OCI-M1 (cell line): ENCODE measurements around the gene ZEB2.

Source experiments
- DNase-seq: peaks from one replicate; lab custom pipeline; 2025; lab: John Stamatoyannopoulos, UW

ZEB2 gene

DNA sequence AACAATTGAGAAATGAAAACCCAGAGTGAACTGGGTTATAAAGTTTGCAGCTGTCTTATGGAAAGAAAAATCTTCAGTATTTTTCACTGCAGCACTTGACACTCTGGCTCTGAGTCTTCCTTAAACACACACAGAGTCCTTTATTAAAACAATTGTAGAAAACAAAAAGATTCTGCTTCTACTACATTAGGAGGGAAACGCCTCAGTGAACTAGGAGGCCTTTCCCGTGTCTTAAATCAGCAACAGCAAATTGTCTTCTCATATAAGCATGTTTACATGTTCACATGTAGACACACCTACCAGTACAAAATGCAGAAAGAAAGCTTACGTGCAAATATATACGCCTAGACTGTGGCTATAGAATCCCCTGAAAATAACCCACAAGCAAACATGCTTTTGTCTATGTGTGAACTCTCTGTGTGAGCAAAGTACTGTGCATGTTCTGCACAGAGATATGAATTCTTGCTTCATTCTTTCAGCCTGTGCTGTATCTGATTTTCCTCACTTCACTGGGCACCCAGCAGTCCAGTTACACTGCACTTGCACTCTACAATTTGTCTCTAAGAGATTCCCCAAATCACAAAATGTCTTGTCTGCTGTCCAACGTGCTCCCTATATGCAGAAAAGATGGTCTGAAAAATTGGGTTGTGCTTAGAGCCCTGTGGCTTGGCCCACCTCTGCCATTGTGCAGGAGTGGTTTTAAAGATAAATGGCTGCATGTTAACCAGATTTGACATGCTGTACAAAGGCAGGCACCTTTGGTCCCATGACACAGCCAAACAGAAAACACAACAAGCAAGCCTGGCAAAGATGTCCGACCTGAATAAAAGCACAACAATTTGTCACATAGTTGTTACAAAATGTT, 24.5 kb downstream of the ZEB2 start:
- DNase-seq = peak; percentile 52

DNA sequence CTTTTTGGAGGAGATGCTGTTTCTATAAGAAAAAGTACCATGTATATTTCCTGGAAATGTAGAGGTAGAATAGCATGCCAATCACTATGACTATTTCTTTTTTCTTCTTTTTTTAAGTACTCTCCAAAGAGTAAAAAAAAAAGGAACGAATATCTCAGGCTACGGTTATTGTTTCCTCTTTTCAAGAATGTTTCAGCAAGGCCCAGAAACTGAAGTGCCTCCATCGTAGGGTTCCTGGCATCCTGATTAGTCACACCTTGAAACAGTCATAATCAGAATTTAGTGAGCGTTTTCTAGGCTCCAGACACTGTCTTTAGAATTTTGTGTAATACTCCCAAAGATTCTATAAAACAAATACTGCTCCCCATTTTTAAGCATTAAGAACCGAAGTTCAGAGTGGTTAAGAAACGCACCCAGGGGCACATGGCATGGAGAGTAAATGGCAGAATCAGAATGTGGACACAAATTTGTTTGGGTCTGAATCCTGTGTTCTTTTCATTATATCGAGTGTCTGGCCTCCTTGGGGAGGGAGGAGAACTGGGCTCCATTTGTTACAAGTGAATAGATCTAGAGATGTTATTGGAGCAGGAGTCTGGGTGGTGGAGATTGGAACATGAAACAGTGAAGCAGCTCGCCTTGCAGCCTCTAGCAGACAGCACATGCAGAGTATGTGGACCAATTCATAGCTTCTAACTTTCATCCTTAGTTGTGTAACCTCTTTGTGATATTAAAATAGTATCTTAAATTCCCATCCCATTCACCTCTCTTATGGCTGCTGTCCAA, 26.7 kb downstream of the ZEB2 start:
- peak; percentile 54 for DNase-seq

DNA sequence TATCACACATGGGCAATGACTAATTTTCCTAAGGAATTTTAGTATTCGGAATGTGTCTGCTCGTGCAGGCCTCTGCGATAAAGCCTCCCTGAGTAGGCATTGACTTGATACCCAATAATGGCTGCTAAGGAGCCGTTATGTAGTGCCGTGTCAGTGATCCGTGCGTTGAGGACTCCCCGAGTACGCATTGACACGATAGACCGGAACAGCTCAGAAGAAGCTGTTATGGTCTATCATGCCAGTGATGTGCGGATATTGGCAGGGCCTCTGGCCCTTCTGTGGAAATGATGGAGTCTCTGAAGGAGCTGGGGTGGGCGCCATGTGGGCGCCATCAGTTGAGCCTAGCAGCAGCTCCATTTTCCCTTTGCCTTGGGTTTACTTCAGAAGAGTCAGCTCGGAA, 29.1 kb downstream of the ZEB2 start:
- no peak for DNase-seq

DNA sequence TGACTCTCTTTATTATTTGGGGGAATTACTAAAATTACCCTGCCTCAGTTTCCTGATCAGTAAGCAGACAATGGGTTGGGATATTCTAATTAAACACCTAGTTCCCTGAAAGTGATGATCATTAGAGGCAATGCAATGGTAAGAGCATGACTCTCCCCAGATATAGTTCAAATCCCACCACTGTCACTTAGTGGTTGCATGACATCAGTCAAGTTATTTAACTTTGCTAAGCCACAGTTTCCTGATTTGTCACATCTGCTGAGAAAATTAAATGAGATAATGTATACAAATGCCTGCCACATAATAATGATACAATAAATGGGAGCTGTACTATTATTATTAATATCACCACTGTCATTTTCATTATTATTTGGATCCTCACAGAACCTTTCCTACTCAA, 29.9 kb downstream of the ZEB2 start:
- no peak for DNase-seq

DNA sequence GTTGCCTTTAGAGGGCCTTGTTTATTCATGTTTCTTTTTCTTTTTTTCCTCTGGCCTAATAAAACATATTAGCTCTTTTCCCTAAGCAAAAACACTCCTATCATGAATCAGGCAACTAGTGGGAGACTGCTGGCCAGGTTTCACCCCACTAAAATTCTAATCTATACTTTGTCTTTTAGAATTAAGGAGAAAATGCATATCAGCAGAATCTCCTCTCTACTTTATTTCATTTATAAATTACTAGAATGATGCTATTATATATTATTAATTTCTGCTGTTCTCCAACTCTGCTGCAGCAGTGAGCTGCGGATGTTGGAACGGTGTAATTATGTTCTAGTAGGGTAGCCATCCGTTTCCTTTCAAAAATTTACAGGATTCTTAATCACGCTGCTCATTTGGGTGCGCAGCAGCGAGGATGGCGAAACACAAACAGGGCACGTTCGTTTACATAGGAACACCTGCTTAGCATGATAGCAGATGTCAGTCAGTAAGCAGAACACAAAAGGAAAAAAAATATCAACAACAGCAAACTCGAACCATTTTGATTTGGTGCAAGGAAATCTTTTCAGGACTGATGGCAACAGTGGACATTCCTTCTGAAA, 30.5 kb downstream of the ZEB2 start:
- no peak for DNase-seq

DNA sequence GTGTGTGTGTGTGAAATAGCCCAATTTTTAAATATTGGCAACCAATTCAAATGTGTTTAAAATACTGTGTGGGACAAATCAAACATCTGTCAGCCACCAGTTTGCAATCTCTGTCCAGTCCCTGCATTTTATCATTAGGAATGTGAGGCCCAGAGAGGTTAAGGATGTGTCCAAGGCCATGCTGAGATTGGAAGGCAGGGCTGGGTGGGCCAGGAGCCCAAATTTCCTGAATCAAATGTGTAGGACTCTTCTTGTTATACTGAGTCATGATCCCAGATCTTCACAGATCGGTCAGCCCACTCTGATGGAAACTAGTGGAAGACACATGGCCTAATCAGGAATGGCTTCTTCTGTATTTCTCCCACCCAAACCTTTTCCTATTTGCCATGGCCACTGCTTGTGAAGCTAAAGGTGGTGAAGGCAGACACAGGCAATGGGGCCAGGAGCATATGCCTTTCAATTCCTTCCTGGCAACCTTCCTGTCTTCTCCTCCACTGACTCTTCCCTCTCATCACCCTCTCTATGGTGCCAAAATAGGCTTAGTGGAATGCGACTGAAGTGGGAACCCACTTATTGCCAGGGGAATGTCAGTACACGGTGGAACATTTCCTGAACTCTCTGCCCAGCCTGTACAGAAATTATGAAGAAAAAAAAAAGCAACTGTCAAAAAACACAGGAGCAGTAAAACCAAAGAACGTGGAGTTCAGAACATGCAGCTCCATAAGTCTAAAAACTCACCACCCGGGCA, 35.5 kb downstream of the ZEB2 start:
- DNase-seq = no peak

DNA sequence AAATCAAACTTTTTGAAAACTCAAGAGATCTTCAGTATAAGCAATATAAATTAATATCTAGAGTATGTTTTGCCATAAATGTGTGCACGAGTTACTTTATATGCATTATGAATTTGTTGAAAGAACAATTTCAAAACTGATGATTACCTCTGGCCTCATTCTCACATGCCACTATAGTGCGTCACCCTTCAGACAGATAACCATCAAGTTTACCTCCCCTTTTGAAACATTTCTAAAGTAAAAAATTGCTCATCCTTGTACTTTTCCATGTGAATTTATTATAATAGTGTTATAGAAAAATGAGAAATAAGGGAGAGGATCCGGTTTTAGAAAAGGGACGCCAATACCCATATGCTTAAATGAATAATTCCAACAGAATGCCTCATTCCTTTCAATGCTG, 38.3 kb downstream of the ZEB2 start:
- DNase-seq = no peak

DNA sequence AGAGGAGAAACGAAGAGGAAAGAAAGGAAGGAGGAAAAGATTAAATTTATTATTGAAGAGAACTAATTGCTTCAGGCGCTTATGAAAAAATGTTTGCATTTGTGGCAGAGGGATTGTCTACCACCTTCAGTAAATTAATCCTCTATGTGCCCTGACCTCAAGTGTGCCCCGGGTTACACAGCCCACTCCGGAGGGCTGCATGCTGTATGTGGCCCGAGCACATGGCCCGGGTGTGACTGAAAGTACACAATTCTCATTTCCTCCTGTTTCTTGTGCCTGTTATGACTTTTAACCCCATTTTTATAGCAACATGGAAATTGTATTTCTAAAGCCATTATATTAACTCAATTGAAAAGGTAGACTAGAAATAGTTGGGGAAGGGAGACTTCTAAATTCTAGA, 38.8 kb downstream of the ZEB2 start:
- no peak for DNase-seq

DNA sequence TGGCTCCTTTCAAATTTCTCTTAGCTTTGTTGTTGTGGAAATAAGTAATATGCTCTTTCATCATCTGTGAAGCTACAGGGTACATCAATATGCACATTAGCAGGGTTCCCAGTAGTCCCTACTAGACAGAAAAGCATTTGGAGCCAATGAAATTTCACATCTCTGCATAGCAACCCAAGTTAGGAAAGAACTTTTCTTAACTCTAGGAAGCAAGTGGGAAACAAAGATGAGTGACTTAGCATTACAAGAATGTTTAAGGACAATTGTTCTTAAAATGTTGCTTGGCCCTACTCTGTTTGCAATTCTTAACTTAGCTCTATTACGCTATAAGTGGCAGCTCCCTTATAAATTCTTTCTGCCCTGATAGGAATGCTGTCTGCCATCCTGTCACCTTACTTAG, 39.6 kb downstream of the ZEB2 start:
- DNase-seq = no peak

DNA sequence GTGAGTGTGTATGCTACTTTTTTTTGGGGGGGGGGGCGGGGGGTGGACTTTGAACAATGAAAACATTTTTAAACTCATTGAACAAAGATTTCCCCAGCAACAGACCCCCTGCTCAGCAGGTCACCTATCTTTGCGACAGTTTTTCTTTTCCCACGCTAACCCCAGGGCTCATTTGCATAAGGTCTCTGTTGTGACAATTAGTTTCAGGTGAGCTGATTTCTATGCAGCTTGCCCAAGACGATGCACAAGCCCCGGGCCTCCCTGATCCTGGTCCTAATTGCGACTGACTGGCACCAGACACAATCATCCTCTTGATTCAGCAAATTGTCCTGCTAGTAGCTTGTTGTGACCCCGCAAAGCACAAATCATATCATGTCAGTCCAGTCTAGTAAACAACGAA, 40.3 kb downstream of the ZEB2 start:
- no peak for DNase-seq

DNA sequence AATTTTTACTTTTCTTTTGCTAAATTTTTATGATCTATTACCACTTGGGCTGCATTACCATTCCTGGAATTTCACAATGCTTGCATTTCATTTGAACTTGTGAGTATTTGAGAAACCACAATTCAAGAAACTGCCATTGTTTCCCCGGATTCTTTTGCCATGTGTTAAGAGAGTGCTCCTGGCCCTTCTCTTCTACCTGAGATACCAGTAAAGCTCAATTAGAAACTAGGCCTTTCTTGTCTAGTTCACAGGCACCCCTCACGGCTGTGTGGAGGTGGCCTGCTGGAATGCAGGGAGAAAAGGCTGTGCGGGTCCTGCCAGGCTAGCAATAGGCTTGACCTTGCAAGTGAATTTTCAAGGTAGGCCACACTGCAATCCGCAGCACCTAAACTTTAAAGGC, 40.8 kb downstream of the ZEB2 start:
- DNase-seq = no peak

DNA sequence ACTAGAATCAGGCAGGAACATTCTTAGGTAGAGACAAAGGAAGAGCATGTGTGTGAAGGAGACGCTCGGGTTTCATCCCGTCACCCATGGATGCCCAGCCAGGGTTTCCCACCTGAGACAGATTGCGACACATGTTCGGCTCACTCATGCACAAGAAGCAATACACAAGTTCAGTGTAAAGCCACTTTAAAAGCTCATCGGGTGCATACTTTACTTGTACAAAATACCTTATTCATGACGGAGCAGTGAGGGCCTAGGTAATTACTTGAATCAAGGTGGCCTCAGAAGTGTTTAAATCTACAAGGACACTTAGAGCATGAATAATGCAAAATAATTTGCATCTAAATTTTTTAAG, 42.0 kb downstream of the ZEB2 start:
- DNase-seq = no peak

DNA sequence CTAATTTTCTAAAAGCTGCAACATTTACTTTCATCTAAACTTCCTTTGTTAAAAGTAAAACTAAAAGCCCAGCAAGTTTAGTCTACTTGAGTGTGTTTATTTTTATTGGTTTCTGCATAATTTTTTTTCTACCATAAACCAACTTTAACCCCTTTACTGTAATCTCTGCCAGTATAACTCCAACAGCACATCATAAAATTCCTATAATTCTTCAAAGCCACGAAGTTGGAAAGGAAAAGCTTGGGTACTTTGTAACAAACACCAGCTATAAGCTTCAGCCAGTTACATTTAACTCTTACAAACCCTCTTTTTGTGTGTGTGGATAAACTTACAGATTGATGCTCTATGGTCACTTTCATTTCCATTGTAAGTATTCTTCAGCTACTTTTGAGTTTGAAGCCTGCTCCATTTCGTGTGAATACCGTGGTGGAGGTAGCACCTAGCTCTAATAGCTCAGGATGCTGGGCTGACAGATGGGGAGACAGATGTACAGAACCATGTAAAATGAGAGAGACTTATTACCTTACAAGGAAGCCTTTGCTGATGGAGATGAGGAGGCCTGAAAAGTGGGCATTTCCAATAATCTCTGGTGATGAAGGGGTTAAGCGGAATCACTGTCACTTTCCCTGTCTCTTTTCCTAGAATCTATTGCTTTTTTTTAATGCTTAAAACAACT, 42.5 kb downstream of the ZEB2 start:
- no peak for DNase-seq

DNA sequence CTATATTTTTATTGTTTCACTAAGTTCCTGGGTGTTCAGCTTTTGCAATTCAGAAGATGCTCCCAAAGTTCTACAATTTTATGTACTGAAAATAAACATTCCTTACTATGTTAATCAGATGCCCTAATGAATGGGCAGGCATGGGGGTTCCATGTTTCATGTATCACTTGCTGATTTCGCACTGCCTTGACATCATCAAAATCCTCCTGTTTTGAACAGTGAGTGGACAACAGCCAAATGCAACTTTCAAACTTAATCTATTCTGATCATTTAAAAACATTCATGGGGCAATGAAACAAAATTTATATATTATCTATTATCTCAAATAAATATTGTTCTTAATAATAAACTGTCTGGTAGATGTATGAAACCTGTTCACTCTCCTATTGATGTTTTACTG, 43.2 kb downstream of the ZEB2 start:
- DNase-seq = no peak

DNA sequence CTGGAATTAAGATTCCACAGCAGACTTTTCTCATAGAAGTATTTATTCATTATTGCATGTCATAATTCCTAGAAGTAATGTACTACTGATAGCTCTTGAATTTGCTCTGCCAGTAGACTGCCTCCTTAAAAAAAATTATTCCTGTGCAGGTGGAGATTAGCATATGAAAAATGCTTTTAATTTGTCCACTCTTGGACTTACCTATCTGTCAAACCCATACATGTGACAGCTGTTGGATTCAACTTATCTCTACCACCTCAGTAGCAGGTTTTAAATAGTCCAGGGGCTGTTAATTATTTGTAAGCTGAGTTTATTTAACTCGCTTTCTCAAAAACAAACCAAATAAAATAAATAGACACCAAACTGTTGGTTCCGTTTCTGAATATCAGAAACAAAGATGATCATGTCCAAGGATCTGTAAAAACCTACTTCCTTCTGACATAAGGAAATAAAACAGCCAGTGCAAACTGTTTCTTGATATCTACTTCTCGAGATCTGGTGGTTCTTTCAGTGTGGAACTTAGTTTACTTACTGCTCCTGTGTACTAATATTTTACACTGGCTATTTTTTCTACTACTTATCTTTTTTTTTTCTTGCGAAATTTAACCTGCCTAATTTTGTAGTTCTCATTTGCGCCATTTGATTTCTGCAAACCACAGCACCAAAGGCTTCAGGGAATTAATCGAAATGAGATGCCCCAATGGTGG, 44.2 kb downstream of the ZEB2 start:
- no peak for DNase-seq

DNA sequence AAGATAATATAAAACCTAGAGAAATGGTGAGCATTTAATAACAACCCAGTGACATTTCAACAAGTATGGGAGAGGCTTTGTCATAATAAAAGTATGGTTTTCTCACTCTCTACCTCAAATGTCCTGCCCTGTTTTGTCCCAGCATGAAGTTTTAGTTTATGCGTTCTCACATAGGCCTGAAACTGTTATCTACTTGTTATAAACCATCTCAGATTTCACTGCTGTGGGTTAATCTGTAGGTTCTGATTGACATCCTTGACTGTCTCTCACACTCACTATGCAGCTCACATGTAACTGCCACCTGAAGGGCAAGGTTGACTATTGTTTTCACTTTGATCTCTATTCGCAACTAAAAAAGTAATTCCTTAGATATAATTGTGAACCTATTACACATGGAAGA, 44.9 kb downstream of the ZEB2 start:
- DNase-seq = no peak

DNA sequence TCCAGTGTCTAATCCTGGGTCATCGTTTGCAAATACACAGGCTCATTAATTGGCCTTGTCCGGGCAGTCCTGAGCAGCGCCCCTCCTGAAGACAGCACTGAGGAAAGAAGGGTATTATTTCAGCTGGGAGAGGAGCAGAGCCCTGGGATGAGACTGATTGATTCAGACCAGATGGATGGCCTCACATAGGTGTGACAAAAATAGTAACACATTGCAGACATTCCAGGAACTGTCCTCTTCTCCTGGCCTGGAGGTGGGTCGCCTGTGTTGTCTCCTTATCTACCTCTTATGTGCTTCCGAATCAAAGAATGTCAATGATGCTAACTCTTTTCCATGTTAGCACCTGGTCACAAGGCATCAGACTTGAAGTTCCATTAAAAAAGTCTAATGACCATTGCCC, 45.9 kb downstream of the ZEB2 start:
- no peak for DNase-seq

DNA sequence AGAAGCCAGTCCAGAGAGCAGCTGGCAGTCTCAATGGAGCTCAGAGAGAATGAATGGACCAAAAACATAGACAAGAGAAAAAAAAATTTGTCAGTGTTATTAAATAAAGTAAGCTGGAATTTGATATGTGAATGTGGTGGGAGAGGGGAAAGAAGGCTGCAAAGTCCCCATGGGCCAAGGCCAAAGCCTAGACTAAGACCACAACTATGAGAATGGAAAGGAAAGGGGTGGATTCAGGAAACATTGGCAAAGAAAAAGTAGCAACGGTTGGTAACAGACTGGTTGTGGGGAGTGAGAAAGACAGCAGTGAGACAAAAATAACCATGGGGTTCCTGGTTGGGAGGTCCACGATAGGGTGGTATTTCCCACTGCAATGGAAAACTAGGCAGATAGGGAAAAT, 47.0 kb downstream of the ZEB2 start:
- DNase-seq = no peak

DNA sequence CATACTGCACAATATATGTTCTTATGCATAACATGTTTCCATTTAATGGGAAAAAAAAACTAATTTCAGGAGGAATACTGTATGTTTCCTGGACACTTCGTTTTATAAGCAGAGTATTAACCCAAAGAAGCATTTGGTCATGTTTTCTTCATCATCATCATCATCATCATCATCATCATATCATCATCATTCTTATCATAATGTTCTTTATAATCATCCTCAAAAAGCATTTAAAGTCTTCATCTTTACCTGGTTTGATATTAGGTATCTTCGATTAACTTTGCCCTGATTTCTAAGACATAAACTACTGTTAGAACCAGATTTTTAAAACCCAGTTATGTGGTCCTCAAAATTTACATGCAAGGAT, 47.9 kb downstream of the ZEB2 start:
- no peak for DNase-seq

DNA sequence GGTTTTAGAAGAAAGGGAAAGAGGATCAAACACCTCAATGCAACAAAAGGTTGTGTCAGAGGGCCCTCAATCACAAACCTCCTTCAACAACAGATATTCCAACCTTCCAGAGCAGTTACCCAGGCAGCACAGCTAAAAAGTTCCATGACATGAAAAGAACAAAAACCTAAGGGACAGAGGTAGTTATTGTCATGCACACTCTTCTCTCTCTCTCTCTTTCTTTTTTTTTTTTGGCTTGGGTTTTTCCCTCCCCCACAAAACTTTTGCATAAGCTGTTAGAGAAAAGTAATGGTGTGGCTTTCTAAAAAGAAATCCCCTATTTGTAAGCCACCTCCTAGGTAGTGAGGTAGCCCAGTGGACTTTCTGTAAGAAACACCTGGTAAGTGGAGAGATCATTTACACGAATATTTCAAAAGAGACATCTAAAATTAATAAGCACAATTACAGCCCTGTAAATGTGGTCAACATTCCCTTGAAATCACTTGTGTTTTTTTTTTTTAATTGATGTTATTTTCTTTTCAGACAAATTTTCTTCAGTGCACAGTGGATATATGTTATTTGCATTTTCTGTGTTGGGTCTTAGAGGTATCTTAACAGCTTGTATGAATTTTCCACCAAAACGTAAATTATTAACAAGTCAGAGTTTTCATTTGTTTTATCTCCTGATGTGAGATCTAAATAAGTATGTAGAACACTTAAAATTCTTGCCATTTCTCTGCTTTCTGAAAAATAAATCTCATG, 48.4 kb downstream of the ZEB2 start:
- no peak for DNase-seq

DNA sequence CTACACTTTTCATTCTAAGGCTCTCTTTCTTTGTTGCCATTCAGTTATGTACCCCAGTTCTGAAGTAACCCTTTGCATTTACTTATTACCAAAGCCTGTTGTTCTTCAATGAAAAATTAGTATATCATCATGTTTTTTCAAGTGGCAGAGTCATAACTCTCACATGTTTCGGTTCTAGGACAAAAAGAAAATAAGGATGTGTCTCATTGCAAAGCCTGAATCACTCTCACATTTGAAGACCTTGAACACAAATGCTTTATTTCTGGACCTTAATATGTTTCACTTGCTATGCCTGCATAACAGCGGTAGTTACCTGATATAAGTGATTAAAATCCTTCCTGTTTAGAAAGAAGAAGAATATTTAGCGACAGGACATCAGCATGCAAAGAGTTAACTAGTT, 49.1 kb downstream of the ZEB2 start:
- no peak for DNase-seq
